ENCODE measurements around the gene MARCKS. TPM values are rescaled to one million over a fixed set of nuclear protein-coding genes. Genes with fewer than 3 reads are reported as not detected.

The MARCKS gene
- total and polyA plus RNA-seq, 2 of the 13 experiments (the other 11 are each of a cell fraction or from before 2014, with no cell fraction given), result 30.5 to 39.5 TPM

DNA sequence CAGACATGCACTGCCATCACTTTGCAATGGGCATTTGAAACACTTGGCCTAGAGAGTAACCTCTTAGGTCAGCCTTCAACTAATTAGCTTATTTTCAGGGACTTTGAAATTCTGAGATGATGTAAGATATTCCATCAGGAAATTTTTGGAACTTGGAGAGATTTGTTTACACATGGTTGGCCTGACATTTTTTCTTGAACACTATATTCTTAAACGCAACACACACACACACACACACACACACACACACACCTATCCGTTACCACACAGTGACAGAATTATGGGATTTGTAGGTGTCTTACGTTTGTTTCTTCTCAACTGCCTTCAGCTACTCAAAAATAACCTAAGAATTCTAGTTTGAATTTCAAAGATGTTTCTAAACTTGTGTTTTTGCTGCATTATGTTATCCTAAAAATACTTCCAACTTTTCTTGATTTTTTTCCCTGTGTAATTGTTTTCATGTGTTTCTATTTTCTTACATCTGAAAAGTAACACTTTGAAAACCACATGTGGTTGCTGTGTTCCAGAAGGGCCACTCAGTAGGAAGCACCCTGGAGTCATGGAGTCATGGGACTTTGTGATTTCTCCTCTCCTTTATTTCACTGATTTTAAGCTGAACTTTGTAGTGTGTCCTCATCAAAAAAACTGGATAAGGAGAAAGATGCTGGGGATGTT, 31.9 kb downstream of the MARCKS start:
- DNase-seq (ENCODE audit: low spot score) (no peak), FAIRE-seq (no peak), ATAC-seq (no peak)
- CTCF ChIA-PET (ENCODE audit: low intra/inter-chr PET ratio, low total read pairs), result no interaction called here
- intact Hi-C loops (cut with micrococcal nuclease; ENCODE audit: unreplicated experiment), result no loop called here
- Histone ChIP-seq H3K4me1 (ENCODE audit: insufficient read depth, low read length) (no peaks in the 10 kb centered on the region), H3K79me2 (ENCODE audit: insufficient read depth, low read length) (no peaks in the 10 kb centered on the region), H3K9ac (ENCODE audit: insufficient read depth, low read depth, low read length) (no peak overlapping the region), H2AFZ (ENCODE audit: low read length) (no peak overlapping the region), H3K4me2 (ENCODE audit: low read depth, low read length) (no peak overlapping the region), H3K36me3 (replicated peaks in 1 of 2; ENCODE audit: control insufficient read depth in 1 of 2, insufficient read depth in 2 of 2, low read length in 2 of 2) (no peaks in the 10 kb centered on the region), H3K4me3 (replicated peaks in 1 of 3; ENCODE audit: insufficient read depth in 1 of 3, low read depth in 2 of 3, low read length in 3 of 3) (no peak overlapping the region), H3K27ac (ENCODE audit: extremely low read length, insufficient read depth, low read length) (no peak overlapping the region), H3K9me3 (ENCODE audit: low read length) (no peaks in the 10 kb centered on the region), H4K20me1 (ENCODE audit: insufficient read depth, low read length) (no peaks in the 10 kb centered on the region), H3K27me3 (ENCODE audit: control insufficient read depth in 1 of 2, insufficient read depth in 2 of 2, low read length in 2 of 2) (no peaks in the 10 kb centered on the region)
- in situ Hi-C loops (cut with HindIII; ENCODE audit: extremely low pct_ligation_motif_present, low pct_unique_long_range_greater_than_20kb), result no loop called here
- POLR2A ChIA-PET, result no interaction called here
- no peak for TF ChIP-seq NFKBIZ (CRISPR knock-in tag; IDR thresholded peaks at IDR 0.05)
- TF ChIP-seq CREB1 (IDR thresholded peaks at IDR 0.05), result no peak
- TF ChIP-seq CREB1 (CRISPR knock-in tag; IDR thresholded peaks at IDR 0.05), result no peak
- TF ChIP-seq PAF1 (CRISPR knock-in tag; IDR thresholded peaks at IDR 0.05), result no peak
- TF ChIP-seq MEF2D (CRISPR knock-in tag; IDR thresholded peaks at IDR 0.05), result no peak
- no peak for TF ChIP-seq ZC3H4 (CRISPR knock-in tag; IDR thresholded peaks at IDR 0.05; ENCODE audit: borderline replicate concordance)
- no peak for TF ChIP-seq ZNF367 (CRISPR knock-in tag; IDR thresholded peaks at IDR 0.05; ENCODE audit: borderline replicate concordance)
- BruUV-seq (replicated peaks), result no TSS peak
- WGBS (ENCODE audit: low lambda C conversion rate), result 43% methylated on average over 3 of the region's 3 CpGs

DNA sequence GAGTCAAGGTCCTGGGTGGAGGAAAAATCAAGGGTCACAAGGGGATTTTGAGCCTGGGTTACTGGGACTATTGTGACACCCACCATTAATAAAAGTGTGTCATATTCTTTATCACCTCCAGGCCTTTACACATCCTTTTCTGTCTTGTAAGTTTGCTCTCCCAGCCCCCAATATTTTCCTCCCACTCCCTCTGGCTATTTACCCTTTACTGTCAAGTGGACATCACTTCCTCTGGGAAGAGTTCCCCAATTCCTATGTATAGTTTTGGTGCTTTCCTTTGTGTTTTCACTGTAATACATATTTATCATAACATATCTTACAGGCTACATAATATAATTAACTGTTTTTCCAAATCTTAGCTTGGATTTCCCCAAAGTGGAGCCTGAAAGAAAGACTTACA, 36.3 kb downstream of the MARCKS start:
- H3K27ac ChIP-seq (ENCODE audit: extremely low read length, insufficient read depth, low read length), result no peak overlapping the region
- intact Hi-C loops (cut with micrococcal nuclease; ENCODE audit: unreplicated experiment), result no loop called here
- H3K4me2 ChIP-seq (ENCODE audit: low read depth, low read length), result no peak overlapping the region
- DNase-seq (ENCODE audit: low spot score) (no peak), ATAC-seq (no peak), FAIRE-seq (no peak)
- H3K27me3 ChIP-seq (ENCODE audit: control insufficient read depth in 1 of 2, insufficient read depth in 2 of 2, low read length in 2 of 2), result no peaks in the 10 kb centered on the region
- no peak overlapping the region for H3K9ac ChIP-seq (ENCODE audit: insufficient read depth, low read depth, low read length)
- ChIA-PET CTCF (ENCODE audit: low intra/inter-chr PET ratio, low total read pairs) (no interaction called here), POLR2A (no interaction called here)
- no peaks in the 10 kb centered on the region for H3K79me2 ChIP-seq (ENCODE audit: insufficient read depth, low read length)
- in situ Hi-C loops (cut with HindIII; ENCODE audit: extremely low pct_ligation_motif_present, low pct_unique_long_range_greater_than_20kb), result no loop called here
- no peak for TF ChIP-seq NR2F2 (IDR thresholded peaks at IDR 0.05; ENCODE audit: borderline replicate concordance, low read depth)
- TF ChIP-seq POLR2AphosphoS5 (IDR thresholded peaks at IDR 0.05; ENCODE audit: low read depth, low read length), result no peak
- TF ChIP-seq ZMYM4 (CRISPR knock-in tag; IDR thresholded peaks at IDR 0.05), result no peak
- TF ChIP-seq PITX1 (CRISPR knock-in tag; IDR thresholded peaks at IDR 0.05), result no peak
- TF ChIP-seq, protein P1, sequence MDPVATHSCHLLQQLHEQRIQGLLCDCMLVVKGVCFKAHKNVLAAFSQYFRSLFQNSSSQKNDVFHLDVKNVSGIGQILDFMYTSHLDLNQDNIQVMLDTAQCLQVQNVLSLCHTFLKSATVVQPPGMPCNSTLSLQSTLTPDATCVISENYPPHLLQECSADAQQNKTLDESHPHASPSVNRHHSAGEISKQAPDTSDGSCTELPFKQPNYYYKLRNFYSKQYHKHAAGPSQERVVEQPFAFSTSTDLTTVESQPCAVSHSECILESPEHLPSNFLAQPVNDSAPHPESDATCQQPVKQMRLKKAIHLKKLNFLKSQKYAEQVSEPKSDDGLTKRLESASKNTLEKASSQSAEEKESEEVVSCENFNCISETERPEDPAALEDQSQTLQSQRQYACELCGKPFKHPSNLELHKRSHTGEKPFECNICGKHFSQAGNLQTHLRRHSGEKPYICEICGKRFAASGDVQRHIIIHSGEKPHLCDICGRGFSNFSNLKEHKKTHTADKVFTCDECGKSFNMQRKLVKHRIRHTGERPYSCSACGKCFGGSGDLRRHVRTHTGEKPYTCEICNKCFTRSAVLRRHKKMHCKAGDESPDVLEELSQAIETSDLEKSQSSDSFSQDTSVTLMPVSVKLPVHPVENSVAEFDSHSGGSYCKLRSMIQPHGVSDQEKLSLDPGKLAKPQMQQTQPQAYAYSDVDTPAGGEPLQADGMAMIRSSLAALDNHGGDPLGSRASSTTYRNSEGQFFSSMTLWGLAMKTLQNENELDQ (CRISPR knock-in tag; IDR thresholded peaks at IDR 0.05; ENCODE audit: borderline replicate concordance), result no peak
- TF ChIP-seq KMT2B (CRISPR knock-in tag; IDR thresholded peaks at IDR 0.05), result no peak
- no peaks in the 10 kb centered on the region for H3K9me3 ChIP-seq (ENCODE audit: low read length)
- H3K36me3 ChIP-seq (replicated peaks in 1 of 2; ENCODE audit: control insufficient read depth in 1 of 2, insufficient read depth in 2 of 2, low read length in 2 of 2), result no peaks in the 10 kb centered on the region
- H2AFZ ChIP-seq (ENCODE audit: low read length), result no peak overlapping the region
- no peaks in the 10 kb centered on the region for H4K20me1 ChIP-seq (ENCODE audit: insufficient read depth, low read length)
- no peaks in the 10 kb centered on the region for H3K4me1 ChIP-seq (ENCODE audit: insufficient read depth, low read length)
- no TSS peak for BruUV-seq (replicated peaks)
- H3K4me3 ChIP-seq (replicated peaks in 1 of 3; ENCODE audit: insufficient read depth in 1 of 3, low read depth in 2 of 3, low read length in 3 of 3), result no peak overlapping the region
